ENCODE results near the gene TRABD2B.

- TF ChIP-seq, protein P1, sequence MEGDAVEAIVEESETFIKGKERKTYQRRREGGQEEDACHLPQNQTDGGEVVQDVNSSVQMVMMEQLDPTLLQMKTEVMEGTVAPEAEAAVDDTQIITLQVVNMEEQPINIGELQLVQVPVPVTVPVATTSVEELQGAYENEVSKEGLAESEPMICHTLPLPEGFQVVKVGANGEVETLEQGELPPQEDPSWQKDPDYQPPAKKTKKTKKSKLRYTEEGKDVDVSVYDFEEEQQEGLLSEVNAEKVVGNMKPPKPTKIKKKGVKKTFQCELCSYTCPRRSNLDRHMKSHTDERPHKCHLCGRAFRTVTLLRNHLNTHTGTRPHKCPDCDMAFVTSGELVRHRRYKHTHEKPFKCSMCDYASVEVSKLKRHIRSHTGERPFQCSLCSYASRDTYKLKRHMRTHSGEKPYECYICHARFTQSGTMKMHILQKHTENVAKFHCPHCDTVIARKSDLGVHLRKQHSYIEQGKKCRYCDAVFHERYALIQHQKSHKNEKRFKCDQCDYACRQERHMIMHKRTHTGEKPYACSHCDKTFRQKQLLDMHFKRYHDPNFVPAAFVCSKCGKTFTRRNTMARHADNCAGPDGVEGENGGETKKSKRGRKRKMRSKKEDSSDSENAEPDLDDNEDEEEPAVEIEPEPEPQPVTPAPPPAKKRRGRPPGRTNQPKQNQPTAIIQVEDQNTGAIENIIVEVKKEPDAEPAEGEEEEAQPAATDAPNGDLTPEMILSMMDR (conservative IDR thresholded peaks at IDR 0.05): no peak
- TF ChIP-seq ZFX (IDR thresholded peaks at IDR 0.05): no peak
These were observed 3.1 kb downstream of the TRABD2B start for GRCh38 chr1:47993881-47994625.

Data from C4-2B (cell line).